Measurements from ENCODE around the gene HSD17B1.

- TF ChIP-seq CTCF (conservative IDR thresholded peaks at IDR 0.05; ENCODE audit: low read depth, low read length) (no peak), POLR2A (IDR thresholded peaks at IDR 0.05; ENCODE audit: low read depth, low read length) (no peak), RFX5 (IDR thresholded peaks at IDR 0.05; ENCODE audit: low read depth, low read length) (no peak), SMC3 (IDR thresholded peaks at IDR 0.05; ENCODE audit: low read depth, low read length) (no peak), MAFK (IDR thresholded peaks at IDR 0.05; ENCODE audit: low read depth, low read length) (no peak), CHD1 (IDR thresholded peaks at IDR 0.05; ENCODE audit: low read depth, low read length) (no peak), CEBPB (IDR thresholded peaks at IDR 0.05; ENCODE audit: low read depth, low read length) (no peak), RAD21 (IDR thresholded peaks at IDR 0.05; ENCODE audit: low read length) (no peak)
- TF ChIP-seq, protein P1, sequence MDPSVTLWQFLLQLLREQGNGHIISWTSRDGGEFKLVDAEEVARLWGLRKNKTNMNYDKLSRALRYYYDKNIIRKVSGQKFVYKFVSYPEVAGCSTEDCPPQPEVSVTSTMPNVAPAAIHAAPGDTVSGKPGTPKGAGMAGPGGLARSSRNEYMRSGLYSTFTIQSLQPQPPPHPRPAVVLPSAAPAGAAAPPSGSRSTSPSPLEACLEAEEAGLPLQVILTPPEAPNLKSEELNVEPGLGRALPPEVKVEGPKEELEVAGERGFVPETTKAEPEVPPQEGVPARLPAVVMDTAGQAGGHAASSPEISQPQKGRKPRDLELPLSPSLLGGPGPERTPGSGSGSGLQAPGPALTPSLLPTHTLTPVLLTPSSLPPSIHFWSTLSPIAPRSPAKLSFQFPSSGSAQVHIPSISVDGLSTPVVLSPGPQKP (IDR thresholded peaks at IDR 0.05; ENCODE audit: borderline replicate concordance, low read depth, low read length): no peak
Measured at GRCh38 chr17:42584880-42585279, 32.2 kb downstream of the HSD17B1 start.

Measured in IMR-90 (cell line).